HEK293 (cell line): Measurements from ENCODE around the gene CYP26B1.

Experiments used
- CTCF ChIA-PET: fragments of 350-600 bp; formaldehyde crosslinking; extraction: SDS; loops from one replicate; lab custom pipeline; 2021; ENCODE audit warnings: antibody characterized with exemption; lab: Yijun Ruan, JAX
- POLR2A ChIA-PET: fragments of 300-600 bp; formaldehyde crosslinking; extraction: SDS; loops from one replicate; lab custom pipeline; 2020; ENCODE audit warnings: antibody characterized with exemption, inconsistent platforms; lab: Yijun Ruan, JAX
- H3K27ac ChIP-seq: fragments of 200-500 bp; sonication (Bioruptor generic); 2 replicates; pipeline ENCODE4 v1.5.1; 2014; ENCODE audit warnings: low read depth, low read length, control low read depth, inconsistent platforms; ENCODE audit errors: extremely low read depth
- H3K36me3 ChIP-seq, 2 experiments: fragments of 200-500 bp in 1 of 2; sonication (Bioruptor generic) in 1 of 2; 1 replicate in 1 of 2; 2 replicates in 1 of 2; pipeline ENCODE4 v1.5.1; 2014 to 2017; ENCODE audit warnings: inconsistent platforms in 2 of 2, low read length in 2 of 2; ENCODE audit not compliant: control insufficient read depth in 2 of 2, insufficient read depth in 1 of 2
- H3K4me1 ChIP-seq: fragments of 200-500 bp; sonication (Bioruptor generic); 2 replicates; pipeline ENCODE4 v1.5.1; 2014; ENCODE audit warnings: mild to moderate bottlenecking, low read length, inconsistent platforms; ENCODE audit not compliant: control insufficient read depth, insufficient read depth
- H3K4me3 ChIP-seq: 2 replicates; pipeline ENCODE4 v1.5.1; 2011; ENCODE audit warnings: low read depth, mild to moderate bottlenecking, control low read depth, low read length, moderate library complexity
- H3K9me3 ChIP-seq: fragments of 200-500 bp; sonication (Bioruptor generic); 2 replicates; pipeline ENCODE4 v1.5.1; 2014; ENCODE audit warnings: low read depth, low read length, inconsistent platforms; ENCODE audit not compliant: control insufficient read depth, insufficient read depth
- MYNN ChIP-seq: fragments of 450-650 bp; formaldehyde crosslinking; IDR thresholded peaks from 2 replicates; pipeline ENCODE4 v1.5.1; 2016; ENCODE audit warnings: missing biosample characterization, missing genetic modification characterization, borderline replicate concordance
- OSR2 ChIP-seq: fragments of 450-650 bp; formaldehyde crosslinking; IDR thresholded peaks from 2 replicates; pipeline ENCODE4 v1.5.1; 2016; ENCODE audit warnings: missing biosample characterization, missing genetic modification characterization
- PATZ1 ChIP-seq: fragments of 450-650 bp; formaldehyde crosslinking; IDR thresholded peaks from 2 replicates; pipeline ENCODE4 v1.5.1; 2016; ENCODE audit warnings: missing biosample characterization, missing genetic modification characterization
- SCRT1 ChIP-seq: fragments of 450-650 bp; formaldehyde crosslinking; IDR thresholded peaks from 2 replicates; pipeline ENCODE4 v1.5.1; 2016; ENCODE audit warnings: missing biosample characterization, missing genetic modification characterization, borderline replicate concordance
- TSHZ1 ChIP-seq: fragments of 450-650 bp; formaldehyde crosslinking; IDR thresholded peaks from 2 replicates; pipeline ENCODE4 v1.5.1; 2016; ENCODE audit warnings: missing biosample characterization, missing genetic modification characterization, borderline replicate concordance
- ZIC2 ChIP-seq: fragments of 450-650 bp; formaldehyde crosslinking; IDR thresholded peaks from 2 replicates; pipeline ENCODE4 v1.5.1; 2016; ENCODE audit warnings: missing biosample characterization, missing genetic modification characterization
- ZNF26 ChIP-seq: fragments of 450-650 bp; formaldehyde crosslinking; IDR thresholded peaks from 2 replicates; pipeline ENCODE4 v1.5.1; 2016; ENCODE audit warnings: missing biosample characterization, missing genetic modification characterization
- ZNF354C ChIP-seq: fragments of 450-650 bp; formaldehyde crosslinking; IDR thresholded peaks from 2 replicates; pipeline ENCODE4 v1.5.1; 2016; ENCODE audit warnings: missing biosample characterization, missing genetic modification characterization, low read depth, borderline replicate concordance
- ZNF416 ChIP-seq: fragments of 450-650 bp; formaldehyde crosslinking; IDR thresholded peaks from 2 replicates; pipeline ENCODE4 v1.5.1; 2016; ENCODE audit warnings: missing biosample characterization, missing genetic modification characterization
- ZNF433 ChIP-seq: fragments of 450-650 bp; formaldehyde crosslinking; IDR thresholded peaks from 2 replicates; pipeline ENCODE4 v1.5.1; 2016; ENCODE audit warnings: missing biosample characterization, missing genetic modification characterization, low read depth
- ZNF48 ChIP-seq: fragments of 450-650 bp; formaldehyde crosslinking; IDR thresholded peaks from 2 replicates; pipeline ENCODE4 v1.5.1; 2016; ENCODE audit warnings: missing biosample characterization, missing genetic modification characterization
- ZNF513 ChIP-seq: fragments of 450-650 bp; IDR thresholded peaks from 2 replicates; pipeline ENCODE4 v1.5.1; 2018; ENCODE audit warnings: missing biosample characterization, missing genetic modification characterization
- ZNF555 ChIP-seq: fragments of 450-650 bp; formaldehyde crosslinking; conservative IDR thresholded peaks from 2 replicates; pipeline ENCODE4 v1.5.1; 2017; ENCODE audit warnings: missing biosample characterization, mild to moderate bottlenecking, missing genetic modification characterization, inconsistent platforms
- ZNF580 ChIP-seq: fragments of 450-650 bp; formaldehyde crosslinking; IDR thresholded peaks from 2 replicates; pipeline ENCODE4 v1.5.1; 2016; ENCODE audit warnings: missing biosample characterization, missing genetic modification characterization
- ZNF626 ChIP-seq: fragments of 450-650 bp; sonication (Bioruptor Pico); formaldehyde crosslinking; IDR thresholded peaks from 2 replicates; pipeline ENCODE4 v1.5.1; 2018; ENCODE audit warnings: missing biosample characterization, missing genetic modification characterization, inconsistent platforms
- ZNF639 ChIP-seq: fragments of 450-650 bp; formaldehyde crosslinking; IDR thresholded peaks from 2 replicates; pipeline ENCODE4 v1.5.1; 2016; ENCODE audit warnings: missing biosample characterization, missing genetic modification characterization
- ZNF664 ChIP-seq: fragments of 450-650 bp; formaldehyde crosslinking; IDR thresholded peaks from 2 replicates; pipeline ENCODE4 v1.5.1; 2016; ENCODE audit warnings: missing biosample characterization, missing genetic modification characterization
- ZSCAN18 ChIP-seq: fragments of 450-650 bp; formaldehyde crosslinking; IDR thresholded peaks from 2 replicates; pipeline ENCODE4 v1.5.1; 2016; ENCODE audit warnings: missing biosample characterization, missing genetic modification characterization
- ZSCAN30 ChIP-seq: fragments of 450-650 bp; IDR thresholded peaks from 2 replicates; pipeline ENCODE4 v1.5.1; 2018; ENCODE audit warnings: missing biosample characterization, mild to moderate bottlenecking, missing genetic modification characterization, moderate library complexity

CYP26B1 gene

GRCh38 chr2:72183016-72183415 is 35.4 kb upstream of the CYP26B1 start:
- H3K4me1 ChIP-seq: no peaks in the 10 kb centered on the region
- ChIA-PET POLR2A (no interaction called here), CTCF (interaction anchor here (0.6 kb wide), 1 partner anchor 445 kb away, joined by 3 read pairs; no protein-coding TSS in a partner anchor)
- H3K27ac ChIP-seq: no peak overlapping the region
- H3K9me3 ChIP-seq: no peaks in the 10 kb centered on the region
- peaks cover 0 to 14% of the 10 kb centered on the region in 2 experiments; a peak in 1 of 3 replicates for H3K36me3 ChIP-seq
- TF ChIP-seq ZNF48 (no peak), ZNF664 (tag by site-specific recombination) (no peak), ZSCAN18 (tag by site-specific recombination) (no peak), ZNF513 (tag by site-specific recombination) (no peak), TSHZ1 (tag by site-specific recombination) (no peak), ZNF580 (tag by site-specific recombination) (no peak), ZSCAN30 (tag by site-specific recombination) (no peak), MYNN (tag by site-specific recombination) (no peak), ZIC2 (tag by site-specific recombination) (no peak), SCRT1 (tag by site-specific recombination) (no peak), PATZ1 (tag by site-specific recombination) (no peak), ZNF626 (tag by site-specific recombination) (no peak), ZNF416 (tag by site-specific recombination) (no peak), ZNF555 (no peak), ZNF433 (tag by site-specific recombination) (no peak), ZNF639 (tag by site-specific recombination) (no peak), ZNF354C (tag by site-specific recombination) (no peak), OSR2 (no peak), ZNF26 (no peak)
- H3K4me3 ChIP-seq: no peak overlapping the region
